Hepatocyte (in vitro differentiated cells): ENCODE results near the gene TMEM248. TPM values are rescaled to one million over a fixed set of nuclear protein-coding genes. Genes with fewer than 3 reads are reported as not detected.
"Not testable (repeated sequence)": the region's sequence is repeated elsewhere in the genome, so short reads cannot be mapped to it uniquely, and the experiment has no call there.

ENCODE experiments used
- DNase-seq: peaks from one replicate; pipeline ENCODE4 v3.0.0-alpha.2; 2016; ENCODE audit warnings: low spot score
- H2AFZ ChIP-seq: fragments of 200-600 bp; sonication (generic); 2 replicates; pipeline ENCODE4 v1.6.0; 2016; ENCODE audit warnings: antibody characterized with exemption, mild to moderate bottlenecking
- H3K27ac ChIP-seq: fragments of 200-600 bp; sonication (generic); 2 replicates; pipeline ENCODE4 v1.5.1; 2016; ENCODE audit warnings: mild to moderate bottlenecking
- H3K27me3 ChIP-seq: fragments of 200-600 bp; sonication (generic); 2 replicates; pipeline ENCODE4 v1.6.1; 2016
- H3K36me3 ChIP-seq: fragments of 200-600 bp; sonication (generic); replicated peaks from 2 replicates; pipeline ENCODE4 v1.5.1; 2016; ENCODE audit warnings: low read depth; ENCODE audit not compliant: insufficient read depth
- H3K4me1 ChIP-seq: fragments of 200-600 bp; sonication (generic); 2 replicates; pipeline ENCODE4 v1.5.1; 2016; ENCODE audit warnings: mild to moderate bottlenecking, moderate library complexity; ENCODE audit not compliant: insufficient read depth
- H3K4me2 ChIP-seq: fragments of 200-600 bp; sonication (generic); 2 replicates; pipeline ENCODE4 v1.6.0; 2016
- H3K4me3 ChIP-seq: fragments of 200-600 bp; sonication (generic); 2 replicates; pipeline ENCODE4 v1.5.1; 2016; ENCODE audit warnings: mild to moderate bottlenecking
- H3K79me2 ChIP-seq: fragments of 200-600 bp; sonication (generic); 2 replicates; pipeline ENCODE4 v1.6.0; 2017; ENCODE audit warnings: mild to moderate bottlenecking
- H3K9me2 ChIP-seq: fragments of 200-600 bp; sonication (generic); replicated peaks from 2 replicates; pipeline ENCODE4 v1.6.0; 2017; ENCODE audit warnings: mild to moderate bottlenecking; ENCODE audit not compliant: insufficient read depth
- H3K9me3 ChIP-seq: fragments of 200-600 bp; sonication (generic); 2 replicates; pipeline ENCODE4 v1.5.1; 2016; ENCODE audit warnings: low read depth, mild to moderate bottlenecking
- H4K20me1 ChIP-seq: fragments of 200-600 bp; sonication (generic); 2 replicates; pipeline ENCODE4 v1.6.0; 2016; ENCODE audit warnings: mild to moderate bottlenecking; ENCODE audit not compliant: insufficient read depth, poor library complexity, severe bottlenecking
- CTCF ChIP-seq: fragments of 200-600 bp; sonication (generic); IDR thresholded peaks from 2 replicates; pipeline ENCODE4 v1.5.1; 2016; ENCODE audit warnings: antibody characterized with exemption, mild to moderate bottlenecking; ENCODE audit not compliant: poor library complexity
- EZH2 ChIP-seq: fragments of 200-600 bp; sonication (generic); IDR thresholded peaks from 2 replicates; pipeline ENCODE4 v1.6.1; 2016; ENCODE audit warnings: antibody characterized with exemption, mild to moderate bottlenecking, borderline replicate concordance
- EZH2phosphoT487 ChIP-seq: fragments of 200-600 bp; sonication (generic); IDR thresholded peaks from one replicate; pipeline ENCODE4 v1.6.1; 2018; ENCODE audit warnings: antibody characterized with exemption, mild to moderate bottlenecking, low read depth, moderate library complexity; ENCODE audit not compliant: unreplicated experiment, severe bottlenecking
- WGBS: methylation state at CpG from one replicate; pipeline ENCODE4 v1.1.6; 2016; ENCODE audit warnings: low lambda C conversion rate; ENCODE audit errors: missing lambda C conversion rate; 5-methylcytosine and 5-hydroxymethylcytosine counted together
- polyA plus RNA-seq: library from polyadenylated mRNA; unstranded; fragments of >200 nt; fragmentation: Nextera tagmentation; extraction: Ambion mirVana; gene quantifications from 2 replicates; pipeline ENCODE4 v1.2.1, GENCODE V29; 2016
- total RNA-seq: library from RNA; depleted of rRNA; stranded (reverse); fragments of >200 nt; gene quantifications from 2 replicates; pipeline ENCODE4 v1.2.3, GENCODE V29; 2014

Gene TMEM248
- total and polyA plus RNA-seq, 2 experiments from 2014 or later: 80.3 to 91.5 TPM

GRCh38 chr7:66961096-66961495 is 40.1 kb downstream of the TMEM248 start:
- H3K27me3 ChIP-seq: no peaks in the 10 kb centered on the region
- H3K36me3 ChIP-seq: no peaks in the 10 kb centered on the region
- DNase-seq: no peak

GRCh38 chr7:66964411-66964810 is 43.4 kb downstream of the TMEM248 start:
- Histone ChIP-seq H4K20me1 (no peaks in the 10 kb centered on the region), H3K4me2 (no peak overlapping the region), H3K79me2 (no peaks in the 10 kb centered on the region), H3K36me3 (no peaks in the 10 kb centered on the region), H2AFZ (no peak overlapping the region), H3K27ac (peak overlapping the region; percentile 34), H3K4me1 (no peaks in the 10 kb centered on the region), H3K27me3 (no peaks in the 10 kb centered on the region), H3K9me2 (no peaks in the 10 kb centered on the region), H3K9me3 (no peaks in the 10 kb centered on the region), H3K4me3 (no peak overlapping the region)
- TF ChIP-seq EZH2phosphoT487 (no peak), EZH2 (no peak), CTCF (no peak)
- 47% methylated on average over 4 of the region's 4 CpGs for WGBS
- DNase-seq: peak; percentile 14

More at GRCh38 chr7:66961096-66961495, 40.1 kb downstream of the TMEM248 start:
- no peaks in the 10 kb centered on the region for H3K79me2 ChIP-seq
- no peak overlapping the region for H3K4me2 ChIP-seq
- H3K4me1 ChIP-seq: no peaks in the 10 kb centered on the region
- WGBS: 95% methylated on average over 5 of the region's 5 CpGs
- no peak overlapping the region for H3K4me3 ChIP-seq
- H2AFZ ChIP-seq: no peak overlapping the region
- no peak overlapping the region for H3K27ac ChIP-seq
- no peaks in the 10 kb centered on the region for H3K9me2 ChIP-seq
- no peaks in the 10 kb centered on the region for H4K20me1 ChIP-seq
- no peaks in the 10 kb centered on the region for H3K9me3 ChIP-seq
- TF ChIP-seq EZH2: no peak
- TF ChIP-seq CTCF: no peak
- TF ChIP-seq EZH2phosphoT487: no peak

GRCh38 chr7:66967029-66967428 is 46.0 kb downstream of the TMEM248 start:
- H3K4me2 ChIP-seq: no peak overlapping the region
- DNase-seq: no peak
- H3K27me3 ChIP-seq: no peaks in the 10 kb centered on the region
- no peak overlapping the region for H3K27ac ChIP-seq
- no peaks in the 10 kb centered on the region for H3K79me2 ChIP-seq
- TF ChIP-seq CTCF: no peak
- TF ChIP-seq EZH2: no peak
- no peak for TF ChIP-seq EZH2phosphoT487
- H3K36me3 ChIP-seq: no peaks in the 10 kb centered on the region
- no peak overlapping the region for H3K4me3 ChIP-seq
- H3K9me2 ChIP-seq: no peaks in the 10 kb centered on the region
- H2AFZ ChIP-seq: no peak overlapping the region
- WGBS: 95% methylated on average over 6 of the region's 6 CpGs
- no peaks in the 10 kb centered on the region for H3K9me3 ChIP-seq
- H4K20me1 ChIP-seq: no peaks in the 10 kb centered on the region
- H3K4me1 ChIP-seq: no peaks in the 10 kb centered on the region

GRCh38 chr7:66969001-66969400 is 48.0 kb downstream of the TMEM248 start:
- H3K79me2 ChIP-seq, H2AFZ ChIP-seq, H3K4me1 ChIP-seq, H3K27ac ChIP-seq, DNase-seq, H3K9me2 ChIP-seq, H3K4me2 ChIP-seq, H3K9me3 ChIP-seq, H4K20me1 ChIP-seq, H3K27me3 ChIP-seq, H3K36me3 ChIP-seq, H3K4me3 ChIP-seq: not testable (repeated sequence)
- WGBS: 96% methylated on average over 5 of the region's 5 CpGs
